ENCODE measurements around the gene AHCYL2. TPM values are rescaled to one million over a fixed set of nuclear protein-coding genes. Genes with fewer than 3 reads are reported as not detected.
A peak's percentile ranks its signal among the peaks of the same experiment; 100 is the strongest.
"Not testable (repeated sequence)": the region's sequence is repeated elsewhere in the genome, so short reads cannot be mapped to it uniquely, and the experiment has no call there.

The AHCYL2 gene
- total RNA-seq, 1 donor from 2014 or later, result 19.9 TPM

DNA sequence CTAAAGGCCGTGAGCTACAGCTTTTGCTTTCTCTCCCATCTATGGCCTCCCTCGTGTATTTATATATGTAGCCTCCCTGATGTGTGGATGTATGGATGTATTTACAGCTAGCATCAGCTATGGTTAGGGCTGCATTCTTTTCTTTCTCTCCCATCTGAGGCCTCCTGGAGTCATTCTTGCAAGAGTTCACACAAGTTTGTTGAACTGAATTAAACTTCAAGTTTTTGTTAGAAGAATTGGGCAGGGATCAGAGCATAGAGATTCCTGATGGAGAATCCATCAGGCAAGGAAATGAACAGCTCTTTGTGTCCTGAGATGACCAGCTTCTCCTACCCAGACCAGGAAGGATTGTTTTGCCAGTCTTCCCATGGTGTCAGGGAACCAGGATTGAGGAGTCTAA, 60.3 kb downstream of the AHCYL2 start:
- Mint-ChIP-seq H3K4me3 (ENCODE audit: unreplicated experiment) (no peak overlapping the region), H3K27me3 (ENCODE audit: unreplicated experiment) (no peaks in the 10 kb centered on the region), H3K4me1 (ENCODE audit: unreplicated experiment) (peaks cover 3% of the 10 kb centered on the region), H3K27ac (ENCODE audit: unreplicated experiment) (no peak overlapping the region), H3K36me3 (ENCODE audit: low read depth, unreplicated experiment) (no peaks in the 10 kb centered on the region), H3K9me3 (ENCODE audit: unreplicated experiment) (no peaks in the 10 kb centered on the region)
- no peak for TF ChIP-seq CTCF (IDR thresholded peaks at IDR 0.05; ENCODE audit: unreplicated experiment)
- no peak for DNase-seq (ENCODE audit: low spot score)

- Mint-ChIP-seq H3K27ac (ENCODE audit: unreplicated experiment) (no peak overlapping the region), H3K4me3 (ENCODE audit: unreplicated experiment) (no peak overlapping the region), H3K9me3 (ENCODE audit: unreplicated experiment) (no peaks in the 10 kb centered on the region), H3K36me3 (ENCODE audit: low read depth, unreplicated experiment) (no peaks in the 10 kb centered on the region), H3K4me1 (ENCODE audit: unreplicated experiment) (no peaks in the 10 kb centered on the region), H3K27me3 (ENCODE audit: unreplicated experiment) (no peaks in the 10 kb centered on the region)
- TF ChIP-seq CTCF (IDR thresholded peaks at IDR 0.05; ENCODE audit: unreplicated experiment), result no peak
- DNase-seq (ENCODE audit: low spot score), result no peak
Observed at GRCh38 chr7:129292861-129293260, 68.0 kb downstream of the AHCYL2 start.

DNA sequence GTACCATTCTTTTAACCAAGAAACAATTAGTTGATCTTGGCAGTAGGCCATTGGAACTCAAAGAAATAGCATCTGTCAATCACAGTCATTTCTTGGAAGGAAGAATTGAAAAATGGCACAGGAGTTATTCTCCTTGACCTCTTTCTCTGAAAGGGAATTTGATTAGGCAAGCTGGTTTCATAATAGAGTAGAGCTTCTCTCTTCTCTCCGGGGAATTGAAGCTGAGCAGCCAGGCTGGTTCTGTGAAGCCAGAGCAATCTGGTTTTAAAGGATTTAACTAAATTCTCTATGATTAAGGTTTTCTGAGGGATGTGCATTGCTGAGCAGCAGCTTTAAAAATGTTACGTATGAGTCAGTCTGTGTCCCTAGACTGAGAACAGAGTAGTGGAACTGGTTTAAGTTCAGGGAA, 70.2 kb downstream of the AHCYL2 start:
- no peak overlapping the region for H3K4me3 Mint-ChIP-seq (ENCODE audit: unreplicated experiment)
- H3K9me3 Mint-ChIP-seq (ENCODE audit: unreplicated experiment), result no peaks in the 10 kb centered on the region
- no peak for TF ChIP-seq CTCF (IDR thresholded peaks at IDR 0.05; ENCODE audit: unreplicated experiment)
- no peaks in the 10 kb centered on the region for H3K36me3 Mint-ChIP-seq (ENCODE audit: low read depth, unreplicated experiment)
- H3K27me3 Mint-ChIP-seq (ENCODE audit: unreplicated experiment), result no peaks in the 10 kb centered on the region
- no peak for DNase-seq (ENCODE audit: low spot score)
- H3K27ac Mint-ChIP-seq (ENCODE audit: unreplicated experiment), result no peak overlapping the region
- no peaks in the 10 kb centered on the region for H3K4me1 Mint-ChIP-seq (ENCODE audit: unreplicated experiment)

DNA sequence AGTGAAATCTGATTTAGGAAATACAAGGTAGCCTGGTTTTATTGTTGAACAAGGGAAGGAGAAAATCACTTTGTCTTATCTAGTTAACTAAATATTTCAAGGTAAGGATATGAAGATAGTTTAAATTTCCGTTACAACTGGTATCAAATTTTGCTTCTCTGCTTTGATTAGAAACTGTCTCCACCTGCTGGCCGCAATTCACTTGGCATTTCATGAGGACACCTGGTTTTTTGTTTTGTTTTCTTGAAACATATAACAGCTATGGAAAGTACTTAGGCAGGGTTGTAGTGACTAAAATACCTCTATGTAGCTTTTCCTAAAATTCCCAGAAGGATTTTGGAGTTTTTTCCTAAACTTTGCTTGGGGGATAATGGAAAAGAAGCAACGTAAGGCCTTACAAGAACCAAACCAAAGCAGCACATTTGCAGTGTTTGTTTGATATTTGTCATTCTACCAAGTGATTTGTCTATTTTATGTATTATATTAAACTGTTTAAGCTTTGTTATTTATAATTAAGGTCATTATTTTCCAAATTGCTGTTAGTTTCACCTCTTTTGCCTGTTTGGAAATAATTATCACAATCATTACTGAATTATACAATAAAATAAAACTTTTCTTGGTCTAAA, 73.6 kb downstream of the AHCYL2 start:
- Mint-ChIP-seq H3K27ac (ENCODE audit: unreplicated experiment) (no peak overlapping the region), H3K27me3 (ENCODE audit: unreplicated experiment) (no peaks in the 10 kb centered on the region), H3K9me3 (ENCODE audit: unreplicated experiment) (no peaks in the 10 kb centered on the region), H3K4me1 (ENCODE audit: unreplicated experiment) (no peaks in the 10 kb centered on the region), H3K36me3 (ENCODE audit: low read depth, unreplicated experiment) (no peaks in the 10 kb centered on the region), H3K4me3 (ENCODE audit: unreplicated experiment) (no peak overlapping the region)
- peak; percentile 38 for DNase-seq (ENCODE audit: low spot score)
- peak; percentile 75 for TF ChIP-seq CTCF (IDR thresholded peaks at IDR 0.05; ENCODE audit: unreplicated experiment)

DNA sequence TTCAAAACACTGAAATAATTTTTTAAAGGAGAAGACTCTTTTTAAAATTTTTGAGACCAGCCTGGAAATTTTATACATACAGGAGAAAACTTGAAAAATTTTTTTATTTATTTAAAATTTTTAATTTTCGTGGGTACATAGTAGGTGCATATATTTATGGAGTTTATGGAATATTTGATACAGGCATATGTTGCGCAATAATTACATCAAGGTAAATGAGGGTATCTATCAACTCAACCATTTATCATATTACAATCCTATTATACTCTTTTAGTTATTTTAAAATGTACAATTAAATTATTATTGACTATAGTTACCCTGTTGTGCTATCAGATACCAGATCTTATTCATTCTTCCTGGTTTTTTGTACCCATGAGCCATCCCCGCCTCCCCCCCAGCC, 75.1 kb downstream of the AHCYL2 start:
- H3K4me1 Mint-ChIP-seq (ENCODE audit: unreplicated experiment), result no peaks in the 10 kb centered on the region
- H3K27me3 Mint-ChIP-seq (ENCODE audit: unreplicated experiment), result no peaks in the 10 kb centered on the region
- H3K36me3 Mint-ChIP-seq (ENCODE audit: low read depth, unreplicated experiment), result no peaks in the 10 kb centered on the region

DNA sequence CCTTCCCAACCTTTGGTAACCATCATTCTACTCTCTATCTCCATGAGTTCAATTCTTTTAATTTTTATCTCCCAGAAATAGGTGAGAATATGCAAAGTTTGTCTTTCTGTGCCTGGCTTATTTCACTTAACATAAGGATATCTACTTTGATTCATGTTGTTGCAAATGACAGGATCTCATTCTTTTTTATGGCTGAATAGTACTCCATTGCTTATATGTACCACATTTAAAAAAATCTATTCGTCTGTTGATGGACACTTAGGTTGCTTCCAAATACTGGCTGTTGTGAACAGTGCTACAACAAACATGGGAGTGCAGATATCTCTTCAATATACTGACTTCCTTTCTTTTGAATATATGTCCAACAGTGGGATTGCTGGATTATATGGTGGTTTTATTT, 75.5 kb downstream of the AHCYL2 start:
- not testable (repeated sequence) for H3K9me3 Mint-ChIP-seq (ENCODE audit: unreplicated experiment); H3K4me1 Mint-ChIP-seq (ENCODE audit: unreplicated experiment); H3K4me3 Mint-ChIP-seq (ENCODE audit: unreplicated experiment); H3K36me3 Mint-ChIP-seq (ENCODE audit: low read depth, unreplicated experiment); H3K27ac Mint-ChIP-seq (ENCODE audit: unreplicated experiment); H3K27me3 Mint-ChIP-seq (ENCODE audit: unreplicated experiment); DNase-seq (ENCODE audit: low spot score)

More for the DNA sequence above, 75.1 kb downstream of the AHCYL2 start:
- Mint-ChIP-seq H3K4me3 (ENCODE audit: unreplicated experiment) (no peak overlapping the region), H3K9me3 (ENCODE audit: unreplicated experiment) (no peaks in the 10 kb centered on the region), H3K27ac (ENCODE audit: unreplicated experiment) (no peak overlapping the region)
- TF ChIP-seq CTCF (IDR thresholded peaks at IDR 0.05; ENCODE audit: unreplicated experiment), result no peak
- DNase-seq (ENCODE audit: low spot score), result no peak

Measured in endothelial cell (in vitro differentiated cells).